HG02884 (cell line): ENCODE measurements around the gene RNF180.
"Not testable (repeated sequence)": the region's sequence is repeated elsewhere in the genome, so short reads cannot be mapped to it uniquely, and the experiment has no call there.

Experiments
- ATAC-seq: cut with Tn5 transposase; IDR thresholded peaks from one replicate; pipeline ENCODE4 v1.9.1; 2021; ENCODE audit warnings: mild to moderate bottlenecking, moderate library complexity; ENCODE audit not compliant: unreplicated experiment

Gene RNF180

GRCh38 chr5:64347309-64347708 lies 181.7 kb downstream of the RNF180 start:
- ATAC-seq, result no peak

GRCh38 chr5:64364426-64364825 lies 198.8 kb downstream of the RNF180 start:
- ATAC-seq, result no peak

DNA sequence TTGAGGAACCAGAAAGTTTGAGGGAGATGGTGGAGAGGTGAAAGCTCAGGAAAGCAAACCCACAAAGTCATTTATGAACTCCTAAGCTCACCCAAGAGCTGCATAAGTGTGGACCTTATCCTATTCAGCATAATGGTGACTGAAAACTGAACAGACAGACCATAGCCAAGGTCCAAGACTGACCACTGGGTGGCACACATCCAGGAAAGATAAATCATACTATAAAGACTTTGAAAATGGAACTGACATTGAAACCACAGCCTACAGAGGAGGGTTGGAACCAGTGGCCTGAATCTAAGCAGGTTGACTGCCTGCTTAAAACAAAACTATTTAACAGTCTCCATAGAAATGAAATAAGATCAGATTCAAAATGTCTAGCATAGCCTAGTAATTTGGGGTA lies 219.1 kb downstream of the RNF180 start:
- ATAC-seq, result peak; percentile 90

DNA sequence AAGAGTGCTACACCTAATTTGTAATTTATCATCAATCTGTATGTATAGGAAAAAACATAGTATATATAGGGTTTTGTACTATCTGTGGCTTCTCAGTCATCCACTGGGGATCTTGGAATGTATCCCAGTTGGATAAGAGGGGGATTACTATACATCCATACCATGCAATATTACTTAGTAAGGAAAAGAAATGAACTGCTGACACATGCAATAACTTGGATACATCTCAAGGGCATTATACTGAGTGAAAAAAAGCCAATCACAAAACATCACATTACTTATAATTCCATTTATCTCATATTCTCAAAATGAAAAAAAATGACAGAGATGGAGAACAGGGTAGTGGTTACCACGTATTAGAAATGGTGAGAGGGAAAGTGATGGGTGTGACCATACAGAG lies 231.9 kb downstream of the RNF180 start:
- ATAC-seq, result no peak

- not testable (repeated sequence) for ATAC-seq
Observed at GRCh38 chr5:64398735-64399134, 233.1 kb downstream of the RNF180 start.

GRCh38 chr5:64407103-64407825 lies 241.6 kb downstream of the RNF180 start:
- not testable (repeated sequence) for ATAC-seq

GRCh38 chr5:64417390-64417789 lies 251.7 kb downstream of the RNF180 start:
- no peak for ATAC-seq

- no peak for ATAC-seq
Observed at GRCh38 chr5:64418013-64418412, 252.4 kb downstream of the RNF180 start.
